GM23338 (cell line): ENCODE data around the gene CRP. TPM values are rescaled to one million over a fixed set of nuclear protein-coding genes. Genes with fewer than 3 reads are reported as not detected.

ENCODE experiments used
- ATAC-seq: fragments of 200-7000 bp; cut with Tn5 transposase; 3 replicates; pipeline ENCODE4 v1.9.1; 2020
- DNase-seq: peaks from one replicate; pipeline ENCODE4 v3.0.0-alpha.2; 2015; ENCODE audit warnings: low spot score
- H2AFZ ChIP-seq: fragments of 200-600 bp; sonication (generic); 2 replicates; pipeline ENCODE4 v1.8.0; 2016; ENCODE audit warnings: antibody characterized with exemption, mild to moderate bottlenecking, moderate library complexity
- H3F3A ChIP-seq: fragments of 200-600 bp; sonication (generic); replicated peaks from 2 replicates; pipeline ENCODE4 v1.8.0; 2017; ENCODE audit warnings: antibody characterized with exemption, mixed run types, low read depth
- H3K27ac ChIP-seq: fragments of 200-600 bp; sonication (generic); 2 replicates; pipeline ENCODE4 v1.6.1; 2016; ENCODE audit warnings: low read depth
- H3K27me3 ChIP-seq: fragments of 200-600 bp; sonication (generic); 2 replicates; pipeline ENCODE4 v1.8.0; 2016; ENCODE audit warnings: mild to moderate bottlenecking, mixed run types, moderate library complexity; ENCODE audit not compliant: insufficient read depth
- H3K36me3 ChIP-seq: fragments of 200-600 bp; sonication (generic); 2 replicates; pipeline ENCODE4 v1.8.0; 2016; ENCODE audit warnings: mild to moderate bottlenecking; ENCODE audit not compliant: insufficient read depth
- H3K4me1 ChIP-seq: fragments of 200-600 bp; sonication (generic); 2 replicates; pipeline ENCODE4 v1.8.0; 2016; ENCODE audit warnings: mild to moderate bottlenecking, moderate library complexity; ENCODE audit not compliant: insufficient read depth
- H3K4me2 ChIP-seq: fragments of 200-600 bp; sonication (generic); 2 replicates; pipeline ENCODE4 v1.7.1; 2017; ENCODE audit warnings: mixed run types
- H3K4me3 ChIP-seq: fragments of 200-600 bp; sonication (generic); 2 replicates; pipeline ENCODE4 v1.6.1; 2016; ENCODE audit warnings: mixed run types
- H3K79me2 ChIP-seq: fragments of 200-600 bp; sonication (generic); replicated peaks from 2 replicates; pipeline ENCODE4 v1.8.0; 2017; ENCODE audit warnings: mild to moderate bottlenecking; ENCODE audit not compliant: insufficient read depth
- H3K9me2 ChIP-seq: fragments of 200-600 bp; sonication (generic); 2 replicates; pipeline ENCODE4 v1.8.0; 2017; ENCODE audit not compliant: insufficient read depth
- H4K20me1 ChIP-seq: fragments of 200-600 bp; sonication (generic); replicated peaks from 2 replicates; pipeline ENCODE4 v1.8.0; 2017; ENCODE audit warnings: mild to moderate bottlenecking; ENCODE audit not compliant: insufficient read depth
- H3K27ac Mint-ChIP-seq: 2 replicates; pipeline ENCODE4 v1.8.0; 2020; ENCODE audit warnings: inconsistent platforms, mild to moderate bottlenecking, moderate library complexity, mixed read lengths
- H3K27me3 Mint-ChIP-seq: 3 replicates; pipeline ENCODE4 v1.8.0; 2022; ENCODE audit warnings: low read depth, mild to moderate bottlenecking, moderate library complexity, mixed read lengths, inconsistent platforms; ENCODE audit not compliant: insufficient read depth, poor library complexity
- H3K36me3 Mint-ChIP-seq: 3 replicates; pipeline ENCODE4 v1.8.0; 2021; ENCODE audit warnings: low read depth, mild to moderate bottlenecking, inconsistent platforms, moderate library complexity, mixed read lengths
- H3K4me1 Mint-ChIP-seq: 3 replicates; pipeline ENCODE4 v1.8.0; 2020; ENCODE audit warnings: mild to moderate bottlenecking, inconsistent platforms, mixed read lengths
- H3K4me3 Mint-ChIP-seq: 3 replicates; pipeline ENCODE4 v1.8.0; 2021; ENCODE audit warnings: moderate library complexity, mild to moderate bottlenecking, inconsistent platforms, mixed read lengths
- H3K9me3 Mint-ChIP-seq: 3 replicates; pipeline ENCODE4 v1.8.0; 2020; ENCODE audit warnings: moderate library complexity, mild to moderate bottlenecking, inconsistent platforms, mixed read lengths
- CREB1 ChIP-seq: fragments of 250-450 bp; sonication (Bioruptor Pico); IDR thresholded peaks from 2 replicates; pipeline ENCODE4 v1.5.0; 2020; ENCODE audit warnings: low read depth, mild to moderate bottlenecking, moderate library complexity
- ETS1 ChIP-seq: IDR thresholded peaks from 2 replicates; pipeline ENCODE4 v1.6.1; 2016; ENCODE audit warnings: antibody characterized with exemption
- EZH2 ChIP-seq: fragments of 200-600 bp; sonication (generic); IDR thresholded peaks from one replicate; pipeline ENCODE4 v1.8.0; 2017; ENCODE audit warnings: antibody characterized with exemption, mild to moderate bottlenecking, low read depth; ENCODE audit not compliant: unreplicated experiment
- EZH2phosphoT487 ChIP-seq: fragments of 200-600 bp; sonication (generic); IDR thresholded peaks from one replicate; pipeline ENCODE4 v1.8.1; 2018; ENCODE audit warnings: antibody characterized with exemption; ENCODE audit not compliant: unreplicated experiment
- JUNB ChIP-seq: IDR thresholded peaks from one replicate; pipeline ENCODE4 v1.6.1; 2016; ENCODE audit warnings: antibody characterized with exemption; ENCODE audit not compliant: unreplicated experiment
- NANOG ChIP-seq: IDR thresholded peaks from 2 replicates; pipeline ENCODE4 v1.6.1; 2016; ENCODE audit warnings: antibody characterized with exemption, borderline replicate concordance
- POLR2AphosphoS5 ChIP-seq: IDR thresholded peaks from 2 replicates; pipeline ENCODE4 v1.6.1; 2016; ENCODE audit warnings: antibody characterized with exemption, low read depth
- STAT1 ChIP-seq: IDR thresholded peaks from one replicate; pipeline ENCODE4 v1.6.1; 2016; ENCODE audit warnings: antibody characterized with exemption; ENCODE audit not compliant: unreplicated experiment
- ZNF114 ChIP-seq: fragments of 250-450 bp; sonication (Bioruptor Pico); IDR thresholded peaks from 2 replicates; pipeline ENCODE4 v1.5.0; 2020; ENCODE audit warnings: mild to moderate bottlenecking, moderate library complexity
- ZNF331 ChIP-seq: fragments of 250-450 bp; sonication (Bioruptor Pico); IDR thresholded peaks from 2 replicates; pipeline ENCODE4 v1.5.0; 2020; ENCODE audit warnings: low read depth, mild to moderate bottlenecking, moderate library complexity
- ZNF462 ChIP-seq: fragments of 250-450 bp; sonication (Bioruptor Pico); IDR thresholded peaks from 2 replicates; pipeline ENCODE4 v1.5.0; 2020; ENCODE audit warnings: mild to moderate bottlenecking, moderate library complexity
- polyA plus RNA-seq: library from polyadenylated mRNA; unstranded; fragments of >200 nt; fragmentation: Nextera tagmentation; extraction: Ambion mirVana; gene quantifications from 2 replicates; pipeline ENCODE4 v1.2.1, GENCODE V29; 2016
- total RNA-seq: library from RNA; depleted of rRNA; stranded (reverse); fragments of >200 nt; shearing (Covaris generic); gene quantifications from 2 replicates; pipeline ENCODE4 v1.2.3, GENCODE V29; 2014
- TF ChIP-seq, protein P1 (sequence below), 2 experiments: fragments of 200-600 bp in 1 of 2; sonication (generic) in 1 of 2; conservative IDR thresholded peaks; 2 replicates each; pipeline versions ENCODE4 v1.5.1 to v1.6.1; 2016 to 2017; ENCODE audit warnings: antibody characterized with exemption in 2 of 2, low read depth in 2 of 2, mild to moderate bottlenecking in 2 of 2, moderate library complexity in 1 of 2
- TF ChIP-seq, protein P2 (sequence below): IDR thresholded peaks from one replicate; pipeline ENCODE4 v1.6.1; 2018; ENCODE audit warnings: antibody characterized with exemption; ENCODE audit not compliant: unreplicated experiment

The CRP gene
- total and polyA plus RNA-seq, 2 experiments from 2014 or later: not detected

- H3F3A ChIP-seq: no peaks in the 10 kb centered on the region
- H3K4me2 ChIP-seq: no peak overlapping the region
- H3K27me3 ChIP-seq: no peaks in the 10 kb centered on the region
- no peak overlapping the region for H2AFZ ChIP-seq
- H3K27ac ChIP-seq: no peak overlapping the region
- ATAC-seq (no peak), DNase-seq (no peak)
- H4K20me1 ChIP-seq: no peaks in the 10 kb centered on the region
- Mint-ChIP-seq H3K36me3 (no peaks in the 10 kb centered on the region), H3K4me3 (no peak overlapping the region), H3K4me1 (peaks cover 4% of the 10 kb centered on the region; the same call in 2 of the 3 replicates), H3K9me3 (no peaks in the 10 kb centered on the region; the same call in 2 of the 3 replicates), H3K27ac (no peak overlapping the region), H3K27me3 (no peaks in the 10 kb centered on the region)
- H3K4me1 ChIP-seq: no peaks in the 10 kb centered on the region
- H3K9me2 ChIP-seq: peaks cover 7% of the 10 kb centered on the region; the same call in 1 of the 2 replicates
- H3K79me2 ChIP-seq: no peaks in the 10 kb centered on the region
- TF ChIP-seq CREB1 (CRISPR knock-in tag) (no peak), ZNF114 (CRISPR knock-in tag) (no peak), ZNF462 (no peak), JUNB (no peak), ETS1 (no peak), EZH2phosphoT487 (no peak), EZH2 (no peak), NANOG (no peak), STAT1 (no peak), POLR2AphosphoS5 (no peak), ZNF331 (no peak)
- TF ChIP-seq, protein P1, sequence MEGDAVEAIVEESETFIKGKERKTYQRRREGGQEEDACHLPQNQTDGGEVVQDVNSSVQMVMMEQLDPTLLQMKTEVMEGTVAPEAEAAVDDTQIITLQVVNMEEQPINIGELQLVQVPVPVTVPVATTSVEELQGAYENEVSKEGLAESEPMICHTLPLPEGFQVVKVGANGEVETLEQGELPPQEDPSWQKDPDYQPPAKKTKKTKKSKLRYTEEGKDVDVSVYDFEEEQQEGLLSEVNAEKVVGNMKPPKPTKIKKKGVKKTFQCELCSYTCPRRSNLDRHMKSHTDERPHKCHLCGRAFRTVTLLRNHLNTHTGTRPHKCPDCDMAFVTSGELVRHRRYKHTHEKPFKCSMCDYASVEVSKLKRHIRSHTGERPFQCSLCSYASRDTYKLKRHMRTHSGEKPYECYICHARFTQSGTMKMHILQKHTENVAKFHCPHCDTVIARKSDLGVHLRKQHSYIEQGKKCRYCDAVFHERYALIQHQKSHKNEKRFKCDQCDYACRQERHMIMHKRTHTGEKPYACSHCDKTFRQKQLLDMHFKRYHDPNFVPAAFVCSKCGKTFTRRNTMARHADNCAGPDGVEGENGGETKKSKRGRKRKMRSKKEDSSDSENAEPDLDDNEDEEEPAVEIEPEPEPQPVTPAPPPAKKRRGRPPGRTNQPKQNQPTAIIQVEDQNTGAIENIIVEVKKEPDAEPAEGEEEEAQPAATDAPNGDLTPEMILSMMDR (conservative IDR thresholded peaks at IDR 0.05; ENCODE audit: low read depth in 2 of 2): no peak
- TF ChIP-seq, protein P2, sequence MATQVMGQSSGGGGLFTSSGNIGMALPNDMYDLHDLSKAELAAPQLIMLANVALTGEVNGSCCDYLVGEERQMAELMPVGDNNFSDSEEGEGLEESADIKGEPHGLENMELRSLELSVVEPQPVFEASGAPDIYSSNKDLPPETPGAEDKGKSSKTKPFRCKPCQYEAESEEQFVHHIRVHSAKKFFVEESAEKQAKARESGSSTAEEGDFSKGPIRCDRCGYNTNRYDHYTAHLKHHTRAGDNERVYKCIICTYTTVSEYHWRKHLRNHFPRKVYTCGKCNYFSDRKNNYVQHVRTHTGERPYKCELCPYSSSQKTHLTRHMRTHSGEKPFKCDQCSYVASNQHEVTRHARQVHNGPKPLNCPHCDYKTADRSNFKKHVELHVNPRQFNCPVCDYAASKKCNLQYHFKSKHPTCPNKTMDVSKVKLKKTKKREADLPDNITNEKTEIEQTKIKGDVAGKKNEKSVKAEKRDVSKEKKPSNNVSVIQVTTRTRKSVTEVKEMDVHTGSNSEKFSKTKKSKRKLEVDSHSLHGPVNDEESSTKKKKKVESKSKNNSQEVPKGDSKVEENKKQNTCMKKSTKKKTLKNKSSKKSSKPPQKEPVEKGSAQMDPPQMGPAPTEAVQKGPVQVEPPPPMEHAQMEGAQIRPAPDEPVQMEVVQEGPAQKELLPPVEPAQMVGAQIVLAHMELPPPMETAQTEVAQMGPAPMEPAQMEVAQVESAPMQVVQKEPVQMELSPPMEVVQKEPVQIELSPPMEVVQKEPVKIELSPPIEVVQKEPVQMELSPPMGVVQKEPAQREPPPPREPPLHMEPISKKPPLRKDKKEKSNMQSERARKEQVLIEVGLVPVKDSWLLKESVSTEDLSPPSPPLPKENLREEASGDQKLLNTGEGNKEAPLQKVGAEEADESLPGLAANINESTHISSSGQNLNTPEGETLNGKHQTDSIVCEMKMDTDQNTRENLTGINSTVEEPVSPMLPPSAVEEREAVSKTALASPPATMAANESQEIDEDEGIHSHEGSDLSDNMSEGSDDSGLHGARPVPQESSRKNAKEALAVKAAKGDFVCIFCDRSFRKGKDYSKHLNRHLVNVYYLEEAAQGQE: no peak
- H3K4me3 ChIP-seq: no peak overlapping the region
- H3K36me3 ChIP-seq: no peaks in the 10 kb centered on the region
Observed at GRCh38 chr1:159763686-159764085, 49.3 kb upstream of the CRP start.
